Kidney tubule cell (primary cell): Measurements from ENCODE around the gene EXOSC5.
A peak's percentile ranks its signal among the peaks of the same experiment; 100 is the strongest.

Experiments
- DNase-seq: peaks from one replicate; pipeline ENCODE4 v3.0.0-alpha.2; 2018; ENCODE audit warnings: low spot score

Gene EXOSC5

GRCh38 chr19:41341669-41342490 lies 55.3 kb downstream of the EXOSC5 start:
- DNase-seq, result no peak

- DNase-seq, result peak; percentile 91
These were observed 57.2 kb downstream of the EXOSC5 start for GRCh38 chr19:41339936-41340335.
